Transverse colon (tissue), 4 donors: ENCODE data around the gene OR2A14. TPM values are rescaled to one million over a fixed set of nuclear protein-coding genes. Genes with fewer than 3 reads are reported as not detected.
"Not testable (repeated sequence)": the region's sequence is repeated elsewhere in the genome, so short reads cannot be mapped to it uniquely, and the experiment has no call there.

Experiments
- DNase-seq: peaks from one replicate; pipeline ENCODE4 v3.0.0-alpha.2; 2019
- H3K27ac ChIP-seq, 4 donors: fragments of 200-600 bp; sonication (generic); 2 replicates each; pipeline ENCODE4 v1.5.1; 2016 to 2018; ENCODE audit warnings: inconsistent platforms in 4 of 4
- H3K27me3 ChIP-seq: fragments of 200-600 bp; sonication (generic); 2 replicates; pipeline ENCODE4 v1.5.1; 2017; ENCODE audit warnings: inconsistent platforms
- H3K36me3 ChIP-seq, 4 donors: fragments of 200-600 bp; sonication (generic); 2 replicates each; pipeline ENCODE4 v1.5.1; 2017 to 2019; ENCODE audit warnings: inconsistent platforms in 4 of 4
- H3K4me1 ChIP-seq, 4 donors: fragments of 200-600 bp; sonication (generic); 2 replicates each; pipeline ENCODE4 v1.5.1; 2017 to 2020; ENCODE audit warnings: inconsistent platforms in 4 of 4
- H3K4me3 ChIP-seq, 4 donors: fragments of 200-600 bp; sonication (generic); 1 replicate in 1 of 4; 2 replicates in 3 of 4; pipeline versions ENCODE4 v1.5.1 to v1.6.1; 2017 to 2019; ENCODE audit warnings: inconsistent platforms in 4 of 4
- H3K9me3 ChIP-seq, 2 donors: fragments of 200-600 bp; sonication (generic); 2 replicates each; pipeline ENCODE4 v1.5.1; 2017 to 2019; ENCODE audit warnings: inconsistent platforms in 2 of 2
- WGBS, 2 donors: methylation state at CpG; one replicate each; pipeline ENCODE4 v1.1.5; 2018; ENCODE audit warnings: low coverage in 1 of 2; 5-methylcytosine and 5-hydroxymethylcytosine counted together
- in situ Hi-C, 4 donors: fragments of 200-750 bp; cut with MboI; loops; one replicate each; pipeline versions ENCODE4 v1.15.0 to v1.15.1; 2017; ENCODE audit warnings: low sequenced_read_pairs in 3 of 4, low pct_ligation_motif_present in 1 of 4, low pct_unique_long_range_greater_than_20kb in 1 of 4
- intact Hi-C: fragments of 100-400 bp; cut with DNase I; formaldehyde crosslinking; loops from one replicate; pipeline ENCODE4 v1.15.1; 2023; ENCODE audit warnings: low total_unique reads
- small RNA-seq, 4 donors: library from RNA; depleted of rRNA; stranded (forward); fragments of <200 nt; gene quantifications; one replicate each; pipeline ENCODE3, GENCODE V24; 2016
- total RNA-seq, 4 donors: library from RNA; depleted of rRNA; stranded (reverse); fragments of >200 nt; gene quantifications; one replicate each; pipeline ENCODE4 v1.1.0, GENCODE V29; 2016
- TF ChIP-seq, protein P1 (sequence below), 5 experiments: fragments of 200-600 bp in 3 of 5; fragments of 450-650 bp in 2 of 5; sonication (generic) in 3 of 5; IDR thresholded peaks; 1 replicate in 2 of 5; 2 replicates in 3 of 5; pipeline ENCODE4 v1.5.1; 2016 to 2017; ENCODE audit warnings: antibody characterized with exemption in 5 of 5, inconsistent platforms in 3 of 5, mild to moderate bottlenecking in 2 of 5, moderate library complexity in 1 of 5

The OR2A14 gene
- total RNA-seq, 4 donors from 2014 or later, result not detected

DNA sequence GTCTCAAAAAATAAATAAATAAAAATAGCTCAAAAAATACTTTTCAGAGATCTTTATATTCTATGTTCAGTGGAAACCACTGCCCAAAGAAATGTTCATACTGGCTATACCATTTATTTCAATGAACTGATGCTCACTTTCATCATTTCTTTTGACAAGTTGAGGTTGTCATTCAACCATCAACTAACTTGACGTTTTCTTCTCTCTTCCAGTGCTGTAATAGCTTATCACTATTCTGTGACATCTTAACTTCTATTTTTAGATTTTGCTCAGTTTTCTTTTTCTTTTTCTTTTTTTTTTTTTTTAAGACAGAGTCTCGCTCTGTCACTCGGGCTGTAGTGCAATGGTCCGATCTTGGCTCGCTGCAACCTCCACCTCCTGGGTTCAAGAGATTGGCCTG lies 51.6 kb downstream of the OR2A14 start:
- H3K27ac ChIP-seq, result no peak overlapping the region
- in situ Hi-C loops (loop anchor here in 3 of 4 donors (5.0 to 25.0 kb wide), 3 partner anchors 213 to 223 kb away; no protein-coding TSS in a partner anchor), intact Hi-C loops (no loop called here)
- TF ChIP-seq, protein P1, sequence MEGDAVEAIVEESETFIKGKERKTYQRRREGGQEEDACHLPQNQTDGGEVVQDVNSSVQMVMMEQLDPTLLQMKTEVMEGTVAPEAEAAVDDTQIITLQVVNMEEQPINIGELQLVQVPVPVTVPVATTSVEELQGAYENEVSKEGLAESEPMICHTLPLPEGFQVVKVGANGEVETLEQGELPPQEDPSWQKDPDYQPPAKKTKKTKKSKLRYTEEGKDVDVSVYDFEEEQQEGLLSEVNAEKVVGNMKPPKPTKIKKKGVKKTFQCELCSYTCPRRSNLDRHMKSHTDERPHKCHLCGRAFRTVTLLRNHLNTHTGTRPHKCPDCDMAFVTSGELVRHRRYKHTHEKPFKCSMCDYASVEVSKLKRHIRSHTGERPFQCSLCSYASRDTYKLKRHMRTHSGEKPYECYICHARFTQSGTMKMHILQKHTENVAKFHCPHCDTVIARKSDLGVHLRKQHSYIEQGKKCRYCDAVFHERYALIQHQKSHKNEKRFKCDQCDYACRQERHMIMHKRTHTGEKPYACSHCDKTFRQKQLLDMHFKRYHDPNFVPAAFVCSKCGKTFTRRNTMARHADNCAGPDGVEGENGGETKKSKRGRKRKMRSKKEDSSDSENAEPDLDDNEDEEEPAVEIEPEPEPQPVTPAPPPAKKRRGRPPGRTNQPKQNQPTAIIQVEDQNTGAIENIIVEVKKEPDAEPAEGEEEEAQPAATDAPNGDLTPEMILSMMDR (IDR thresholded peaks at IDR 0.05), result no peak
- H3K4me1 ChIP-seq, result no peaks in the 10 kb centered on the region
- H3K36me3 ChIP-seq, result no peaks in the 10 kb centered on the region
- 87 to 94% methylated on average over 5 of the region's 5 CpGs for WGBS, 2 donors
- H3K4me3 ChIP-seq, result no peak overlapping the region
- no peaks in the 10 kb centered on the region for H3K9me3 ChIP-seq
- no peaks in the 10 kb centered on the region for H3K27me3 ChIP-seq
- no peak for DNase-seq

DNA sequence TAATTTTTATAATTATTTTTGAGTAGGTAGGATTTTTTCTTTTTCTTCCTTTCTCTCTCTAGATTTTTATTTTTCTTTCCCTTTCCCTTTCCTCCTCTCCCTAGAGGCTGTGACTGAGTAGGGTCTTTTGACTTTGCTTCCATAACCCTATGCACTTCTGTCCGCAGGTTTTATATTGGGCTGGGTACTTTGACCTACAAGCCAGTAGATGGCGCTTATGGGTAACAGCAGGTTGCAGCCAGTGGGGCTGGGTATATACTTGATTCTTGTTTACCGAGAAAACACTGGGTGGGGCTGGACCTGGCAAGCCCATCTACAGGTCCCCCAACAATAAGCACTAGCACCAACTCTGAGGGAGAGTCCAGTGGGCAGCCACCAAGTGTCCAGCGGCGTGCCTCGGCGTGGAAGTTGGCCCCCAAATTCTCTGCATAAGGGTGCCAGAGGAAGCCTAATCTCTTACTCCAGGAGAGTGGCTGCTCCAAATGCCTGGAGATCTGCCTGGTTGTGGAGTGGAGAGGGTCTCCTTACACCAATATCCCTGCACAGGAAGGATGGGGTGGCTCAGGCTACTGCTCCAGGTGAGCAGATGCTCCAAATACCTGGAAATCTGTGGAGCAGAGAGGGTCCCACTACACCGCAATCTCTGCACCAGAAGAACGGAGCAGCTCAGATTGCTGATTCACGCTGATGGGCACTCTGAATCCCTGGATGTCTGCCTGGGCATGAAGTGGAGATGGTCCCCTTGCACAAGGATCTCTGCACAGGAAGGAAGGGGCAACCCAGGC lies 55.6 kb downstream of the OR2A14 start:
- intact Hi-C loops, result not testable (repeated sequence)
- in situ Hi-C loops, result loop anchor here in 1 of 4 donors (10.0 kb wide), 1 partner anchor 216 kb away; no protein-coding TSS in a partner anchor
- WGBS, 2 donors, result no CpG with 5 or more reads among the region's 10 CpGs

DNA sequence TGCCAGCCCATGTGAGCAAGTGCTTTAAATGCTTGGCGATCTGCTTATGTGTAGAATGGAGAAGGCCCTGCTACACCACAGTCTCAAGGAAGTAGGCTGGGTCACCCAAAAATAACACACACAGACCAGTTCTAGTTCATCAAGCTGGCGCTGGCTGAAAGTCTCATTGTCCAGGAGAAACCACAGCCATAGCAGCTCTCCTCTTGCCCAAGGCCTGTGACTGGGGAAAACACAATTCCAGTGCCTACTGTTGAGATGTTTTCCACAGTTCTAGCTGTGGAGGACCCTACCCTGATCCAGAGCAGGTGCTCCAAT lies 56.1 kb downstream of the OR2A14 start:
- H3K36me3 ChIP-seq, DNase-seq, intact Hi-C loops, H3K9me3 ChIP-seq, H3K4me1 ChIP-seq, H3K27ac ChIP-seq, H3K27me3 ChIP-seq, H3K4me3 ChIP-seq: not testable (repeated sequence)
- WGBS, 2 donors, result 100% methylated on average over 1 of the region's 2 CpGs; no CpG with 5 or more reads in 1 of the 2 donors
- in situ Hi-C loops, result loop anchor here in 1 of 4 donors (10.0 kb wide), 1 partner anchor 216 kb away; no protein-coding TSS in a partner anchor

More for the DNA sequence above, 55.6 kb downstream of the OR2A14 start:
- not testable (repeated sequence) for H3K4me1 ChIP-seq, H3K4me3 ChIP-seq, H3K27ac ChIP-seq, H3K36me3 ChIP-seq, H3K9me3 ChIP-seq, H3K27me3 ChIP-seq
- peak; percentile 13 for DNase-seq
- TF ChIP-seq, protein P1 (IDR thresholded peaks at IDR 0.05), result peak; percentile 22 to 71 (median 51)

Small RNAs within 50 kb of the gene (small RNA-seq; reads per million reads assigned to genes)
- gene OR2A41P, result 0 reads per million in 4 donors

Other genes starting within 250 kb of the OR2A14 start
- 10 to 100 TPM in 3 of 4 donors, 1 to 10 TPM in 1; 8.6 to 38.6 (median 33.1) TPM for gene TCAF1, start 221.0 kb upstream of the OR2A14 start, total RNA-seq
- gene OR2F2, start 187.9 kb upstream of the OR2A14 start, total RNA-seq, result not detected
- not detected for gene OR2F1, start 168.3 kb upstream of the OR2A14 start, total RNA-seq
- gene OR6B1, start 122.9 kb upstream of the OR2A14 start, total RNA-seq, result not detected
- not detected for gene OR2A5, start 74.2 kb upstream of the OR2A14 start, total RNA-seq
- gene OR2A25, start 53.4 kb upstream of the OR2A14 start, total RNA-seq, result not detected
- not detected for gene OR2A12, start 36.9 kb upstream of the OR2A14 start, total RNA-seq
- not detected for gene OR2A2, start 13.6 kb upstream of the OR2A14 start, total RNA-seq
- gene CTAGE4, start 60.3 kb downstream of the OR2A14 start, total RNA-seq, result 10 to 100 TPM in 3 of 4 donors, 1 to 10 TPM in 1; 7.8 to 63.3 (median 34.1) TPM
- gene ARHGEF35, start 72.7 kb downstream of the OR2A14 start, total RNA-seq, result 10 to 100 TPM in 3 of 4 donors, 1 to 10 TPM in 1; 4.6 to 29.1 (median 26.3) TPM
- not detected for gene OR2A42, start 116.4 kb downstream of the OR2A14 start, total RNA-seq
- gene OR2A7, start 141.6 kb downstream of the OR2A14 start, total RNA-seq, result 10 to 100 TPM; 14.1 to 50.9 (median 25.1) TPM
- gene CTAGE8, start 146.1 kb downstream of the OR2A14 start, total RNA-seq, result 10 to 100 TPM in 1 of 4 donors, 1 to 10 TPM in 2, not detected in 1; 3.2 to 10.3 (median 6.4) TPM
- not detected for gene OR2A1, start 189.2 kb downstream of the OR2A14 start, total RNA-seq
- gene ARHGEF5, start 232.2 kb downstream of the OR2A14 start, total RNA-seq, result 100 to 1,000 TPM in 1 of 4 donors, 10 to 100 TPM in 3; 49.6 to 112 (median 64.3) TPM